HEK293 (cell line): ENCODE results near the gene TRAT1.

Experiments used
- CTCF ChIA-PET: fragments of 350-600 bp; formaldehyde crosslinking; extraction: SDS; loops from one replicate; lab custom pipeline; 2021; ENCODE audit warnings: antibody characterized with exemption; lab: Yijun Ruan, JAX
- POLR2A ChIA-PET: fragments of 300-600 bp; formaldehyde crosslinking; extraction: SDS; loops from one replicate; lab custom pipeline; 2020; ENCODE audit warnings: antibody characterized with exemption, inconsistent platforms; lab: Yijun Ruan, JAX
- H3K27ac ChIP-seq: fragments of 200-500 bp; sonication (Bioruptor generic); 2 replicates; pipeline ENCODE4 v1.5.1; 2014; ENCODE audit warnings: low read depth, low read length, control low read depth, inconsistent platforms; ENCODE audit errors: extremely low read depth
- H3K36me3 ChIP-seq, 2 experiments: fragments of 200-500 bp in 1 of 2; sonication (Bioruptor generic) in 1 of 2; 1 replicate in 1 of 2; 2 replicates in 1 of 2; pipeline ENCODE4 v1.5.1; 2014 to 2017; ENCODE audit warnings: inconsistent platforms in 2 of 2, low read length in 2 of 2; ENCODE audit not compliant: control insufficient read depth in 2 of 2, insufficient read depth in 1 of 2
- H3K4me1 ChIP-seq: fragments of 200-500 bp; sonication (Bioruptor generic); 2 replicates; pipeline ENCODE4 v1.5.1; 2014; ENCODE audit warnings: mild to moderate bottlenecking, low read length, inconsistent platforms; ENCODE audit not compliant: control insufficient read depth, insufficient read depth
- H3K4me3 ChIP-seq: 2 replicates; pipeline ENCODE4 v1.5.1; 2011; ENCODE audit warnings: low read depth, mild to moderate bottlenecking, control low read depth, low read length, moderate library complexity
- H3K9me3 ChIP-seq: fragments of 200-500 bp; sonication (Bioruptor generic); 2 replicates; pipeline ENCODE4 v1.5.1; 2014; ENCODE audit warnings: low read depth, low read length, inconsistent platforms; ENCODE audit not compliant: control insufficient read depth, insufficient read depth
- FEZF1 ChIP-seq: fragments of 450-650 bp; formaldehyde crosslinking; IDR thresholded peaks from 2 replicates; pipeline ENCODE4 v1.5.1; 2016; ENCODE audit warnings: missing biosample characterization, missing genetic modification characterization
- GFI1B ChIP-seq: fragments of 450-650 bp; formaldehyde crosslinking; IDR thresholded peaks from 2 replicates; pipeline ENCODE4 v1.5.1; 2016; ENCODE audit warnings: missing biosample characterization, missing genetic modification characterization
- HOXD13 ChIP-seq: sonication (generic); formaldehyde crosslinking; IDR thresholded peaks from 2 replicates; pipeline ENCODE4 v1.8.0; 2022; ENCODE audit warnings: missing genetic modification reagents, borderline replicate concordance
- KLF16 ChIP-seq: fragments of 450-650 bp; formaldehyde crosslinking; IDR thresholded peaks from 2 replicates; pipeline ENCODE4 v1.5.1; 2017; ENCODE audit warnings: missing biosample characterization, missing genetic modification characterization
- KLF17 ChIP-seq: fragments of 450-650 bp; formaldehyde crosslinking; IDR thresholded peaks from 2 replicates; pipeline ENCODE4 v1.5.1; 2016; ENCODE audit warnings: missing biosample characterization, missing genetic modification characterization
- KLF8 ChIP-seq: fragments of 450-650 bp; formaldehyde crosslinking; IDR thresholded peaks from 2 replicates; pipeline ENCODE4 v1.5.1; 2016; ENCODE audit warnings: missing biosample characterization, missing genetic modification characterization
- OSR2 ChIP-seq: fragments of 450-650 bp; formaldehyde crosslinking; IDR thresholded peaks from 2 replicates; pipeline ENCODE4 v1.5.1; 2016; ENCODE audit warnings: missing biosample characterization, missing genetic modification characterization
- REST ChIP-seq: fragments of 450-650 bp; formaldehyde crosslinking; IDR thresholded peaks from 2 replicates; pipeline ENCODE4 v1.5.1; 2016; ENCODE audit warnings: missing biosample characterization, missing genetic modification characterization
- SP2 ChIP-seq: fragments of 450-650 bp; formaldehyde crosslinking; IDR thresholded peaks from 2 replicates; pipeline ENCODE4 v1.5.1; 2016; ENCODE audit warnings: missing biosample characterization, missing genetic modification characterization
- ZFP37 ChIP-seq: fragments of 450-650 bp; formaldehyde crosslinking; IDR thresholded peaks from 2 replicates; pipeline ENCODE4 v1.5.1; 2016; ENCODE audit warnings: missing biosample characterization, missing genetic modification characterization
- ZFP69B ChIP-seq: fragments of 450-650 bp; formaldehyde crosslinking; IDR thresholded peaks from 2 replicates; pipeline ENCODE4 v1.5.1; 2016; ENCODE audit warnings: missing biosample characterization, missing genetic modification characterization
- ZNF112 ChIP-seq: fragments of 450-650 bp; formaldehyde crosslinking; IDR thresholded peaks from 2 replicates; pipeline ENCODE4 v1.5.0; 2017; ENCODE audit warnings: missing biosample characterization, missing genetic modification characterization
- ZNF114 ChIP-seq: fragments of 450-650 bp; formaldehyde crosslinking; IDR thresholded peaks from 2 replicates; pipeline ENCODE4 v1.5.0; 2017; ENCODE audit warnings: missing biosample characterization, missing genetic modification characterization
- ZNF157 ChIP-seq: fragments of 450-650 bp; formaldehyde crosslinking; IDR thresholded peaks from 2 replicates; pipeline ENCODE4 v1.5.1; 2016; ENCODE audit warnings: missing biosample characterization, missing genetic modification characterization
- ZNF202 ChIP-seq: fragments of 450-650 bp; formaldehyde crosslinking; IDR thresholded peaks from 2 replicates; pipeline ENCODE4 v1.5.1; 2016; ENCODE audit warnings: missing biosample characterization, missing genetic modification characterization, borderline replicate concordance
- ZNF239 ChIP-seq: fragments of 450-650 bp; formaldehyde crosslinking; IDR thresholded peaks from 2 replicates; pipeline ENCODE4 v1.5.1; 2016; ENCODE audit warnings: missing biosample characterization, missing genetic modification characterization
- ZNF280D ChIP-seq: fragments of 450-650 bp; formaldehyde crosslinking; IDR thresholded peaks from 2 replicates; pipeline ENCODE4 v1.5.1; 2016; ENCODE audit warnings: missing biosample characterization, missing genetic modification characterization
- ZNF292 ChIP-seq: fragments of 450-650 bp; formaldehyde crosslinking; IDR thresholded peaks from 2 replicates; pipeline ENCODE4 v1.5.1; 2016; ENCODE audit warnings: low read depth, missing biosample characterization, missing genetic modification characterization, borderline replicate concordance
- ZNF37A ChIP-seq: fragments of 450-650 bp; IDR thresholded peaks from 2 replicates; pipeline ENCODE4 v1.5.1; 2018; ENCODE audit warnings: missing biosample characterization, missing genetic modification characterization
- ZNF398 ChIP-seq: fragments of 450-650 bp; formaldehyde crosslinking; IDR thresholded peaks from 2 replicates; pipeline ENCODE4 v1.5.1; 2017; ENCODE audit warnings: missing biosample characterization, missing genetic modification characterization
- ZNF416 ChIP-seq: fragments of 450-650 bp; formaldehyde crosslinking; IDR thresholded peaks from 2 replicates; pipeline ENCODE4 v1.5.1; 2016; ENCODE audit warnings: missing biosample characterization, missing genetic modification characterization
- ZNF529 ChIP-seq: fragments of 450-650 bp; formaldehyde crosslinking; IDR thresholded peaks from 2 replicates; pipeline ENCODE4 v1.5.1; 2017; ENCODE audit warnings: missing genetic modification characterization, missing biosample characterization; ENCODE audit not compliant: insufficient replicate concordance
- ZNF600 ChIP-seq: fragments of 450-650 bp; formaldehyde crosslinking; IDR thresholded peaks from 2 replicates; pipeline ENCODE4 v1.5.1; 2016; ENCODE audit warnings: missing biosample characterization, missing genetic modification characterization
- ZNF704 ChIP-seq: fragments of 450-650 bp; formaldehyde crosslinking; IDR thresholded peaks from 2 replicates; pipeline ENCODE4 v1.5.1; 2016; ENCODE audit warnings: missing biosample characterization, missing genetic modification characterization
- ZNF76 ChIP-seq: fragments of 450-650 bp; formaldehyde crosslinking; IDR thresholded peaks from 2 replicates; pipeline ENCODE4; 2016; ENCODE audit warnings: low read depth, missing biosample characterization, missing genetic modification characterization, borderline replicate concordance
- ZNF843 ChIP-seq: fragments of 450-650 bp; formaldehyde crosslinking; IDR thresholded peaks from 2 replicates; pipeline ENCODE4 v1.5.1; 2016; ENCODE audit warnings: missing biosample characterization, missing genetic modification characterization
- ZSCAN30 ChIP-seq: fragments of 450-650 bp; IDR thresholded peaks from 2 replicates; pipeline ENCODE4 v1.5.1; 2018; ENCODE audit warnings: missing biosample characterization, mild to moderate bottlenecking, missing genetic modification characterization, moderate library complexity

TRAT1 gene

GRCh38 chr3:108882762-108883161 is 60.2 kb downstream of the TRAT1 start:
- Histone ChIP-seq H3K27ac (no peak overlapping the region), H3K36me3 (no peaks in the 10 kb centered on the region), H3K4me3 (no peak overlapping the region), H3K9me3 (no peaks in the 10 kb centered on the region), H3K4me1 (no peaks in the 10 kb centered on the region)
- POLR2A ChIA-PET, result no interaction called here
- no peak for TF ChIP-seq ZNF114 (tag by site-specific recombination)
- no peak for TF ChIP-seq HOXD13
- no peak for TF ChIP-seq KLF8 (tag by site-specific recombination)
- TF ChIP-seq ZNF398 (tag by site-specific recombination), result no peak
- TF ChIP-seq ZNF202 (tag by site-specific recombination), result no peak
- TF ChIP-seq ZNF529 (tag by site-specific recombination), result no peak
- TF ChIP-seq ZNF37A, result no peak
- TF ChIP-seq ZNF76 (tag by site-specific recombination), result no peak
- TF ChIP-seq ZFP69B (tag by site-specific recombination), result no peak
- no peak for TF ChIP-seq OSR2 (tag by site-specific recombination)
- TF ChIP-seq ZNF704 (tag by site-specific recombination), result no peak
- no peak for TF ChIP-seq ZSCAN30 (tag by site-specific recombination)
- no peak for TF ChIP-seq ZNF157 (tag by site-specific recombination)
- no peak for TF ChIP-seq REST (tag by site-specific recombination)
- CTCF ChIA-PET, result no interaction called here

GRCh38 chr3:108883373-108883772 is 60.8 kb downstream of the TRAT1 start:
- H3K9me3 ChIP-seq, result no peaks in the 10 kb centered on the region
- POLR2A ChIA-PET, result no interaction called here
- CTCF ChIA-PET, result no interaction called here
- H3K27ac ChIP-seq, result no peak overlapping the region
- no peaks in the 10 kb centered on the region for H3K4me1 ChIP-seq
- no peak overlapping the region for H3K4me3 ChIP-seq
- H3K36me3 ChIP-seq, result no peaks in the 10 kb centered on the region
- TF ChIP-seq FEZF1 (tag by site-specific recombination), result no peak
- no peak for TF ChIP-seq ZNF843
- no peak for TF ChIP-seq ZFP37
- no peak for TF ChIP-seq SP2
- no peak for TF ChIP-seq ZNF600 (tag by site-specific recombination)
- no peak for TF ChIP-seq ZNF292 (tag by site-specific recombination)
- TF ChIP-seq ZNF239 (tag by site-specific recombination), result no peak
- TF ChIP-seq GFI1B (tag by site-specific recombination), result no peak
- no peak for TF ChIP-seq ZNF280D
- TF ChIP-seq ZNF112 (tag by site-specific recombination), result no peak
- TF ChIP-seq KLF16 (tag by site-specific recombination), result no peak
- no peak for TF ChIP-seq ZNF416 (tag by site-specific recombination)
- no peak for TF ChIP-seq KLF17 (tag by site-specific recombination)
